GM06990 (cell line): ENCODE measurements around the gene CSNK1D.
"Not testable (repeated sequence)": the region's sequence is repeated elsewhere in the genome, so short reads cannot be mapped to it uniquely, and the experiment has no call there.

Experiments used
- DNase-seq: peaks from one replicate; pipeline ENCODE4 v3.0.0-alpha.2; 2011; ENCODE audit not compliant: insufficient read length; ENCODE audit errors: extremely low read depth
- H3K27me3 ChIP-seq: replicated peaks from 2 replicates; pipeline ENCODE4 v1.6.0; 2011; ENCODE audit warnings: low read length; ENCODE audit not compliant: control insufficient read depth, insufficient read depth
- H3K36me3 ChIP-seq: 2 replicates; pipeline ENCODE4 v1.5.1; 2011; ENCODE audit warnings: low read length; ENCODE audit not compliant: control insufficient read depth, insufficient read depth
- H3K4me3 ChIP-seq: replicated peaks from 2 replicates; pipeline ENCODE4 v1.5.1; 2011; ENCODE audit warnings: low read depth, mild to moderate bottlenecking, control low read depth, low read length
- TF ChIP-seq, protein P1 (sequence below): IDR thresholded peaks from 2 replicates; pipeline ENCODE4 v1.5.1; 2011; ENCODE audit warnings: low read length, control low read depth, mild to moderate bottlenecking, inconsistent platforms; ENCODE audit not compliant: insufficient read depth, poor library complexity, severe bottlenecking

CSNK1D gene

DNA sequence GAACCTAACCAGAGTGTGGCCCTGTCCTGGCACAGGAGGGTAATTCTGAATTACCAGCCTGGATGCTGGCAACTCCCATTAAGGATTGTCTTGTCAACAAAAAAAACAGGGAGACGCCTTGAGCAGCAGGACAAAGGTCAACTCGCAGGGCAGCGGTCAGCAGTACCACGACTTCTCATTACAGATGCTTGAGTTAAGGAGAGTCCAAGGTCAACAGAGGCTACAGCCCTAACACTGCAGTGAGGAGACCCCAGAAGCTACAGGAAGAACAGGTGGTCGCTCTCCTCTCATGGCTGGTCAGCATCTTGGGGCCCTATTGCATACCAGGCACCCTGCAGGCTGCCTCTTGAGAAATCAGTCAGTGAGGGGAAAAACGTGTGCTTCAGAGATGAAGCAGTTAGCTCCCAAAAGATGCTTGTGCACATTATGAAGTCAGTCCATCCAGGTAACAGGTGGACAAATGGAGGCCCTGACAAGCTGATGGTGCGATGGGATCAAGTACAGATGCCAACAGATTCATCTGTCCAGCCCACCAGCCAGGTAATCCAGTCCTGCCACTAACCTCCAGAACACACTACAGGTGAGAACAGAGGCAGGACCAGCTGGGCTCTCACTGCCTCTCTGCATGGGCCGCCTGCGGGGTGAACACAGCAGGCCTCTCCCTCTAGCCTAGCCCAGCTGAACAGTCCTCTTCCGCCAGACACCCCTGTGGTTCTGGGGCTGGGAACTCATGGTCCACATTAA lies 4.2 kb downstream of the CSNK1D start:
- peaks cover 32% of the 10 kb centered on the region for H3K36me3 ChIP-seq

DNA sequence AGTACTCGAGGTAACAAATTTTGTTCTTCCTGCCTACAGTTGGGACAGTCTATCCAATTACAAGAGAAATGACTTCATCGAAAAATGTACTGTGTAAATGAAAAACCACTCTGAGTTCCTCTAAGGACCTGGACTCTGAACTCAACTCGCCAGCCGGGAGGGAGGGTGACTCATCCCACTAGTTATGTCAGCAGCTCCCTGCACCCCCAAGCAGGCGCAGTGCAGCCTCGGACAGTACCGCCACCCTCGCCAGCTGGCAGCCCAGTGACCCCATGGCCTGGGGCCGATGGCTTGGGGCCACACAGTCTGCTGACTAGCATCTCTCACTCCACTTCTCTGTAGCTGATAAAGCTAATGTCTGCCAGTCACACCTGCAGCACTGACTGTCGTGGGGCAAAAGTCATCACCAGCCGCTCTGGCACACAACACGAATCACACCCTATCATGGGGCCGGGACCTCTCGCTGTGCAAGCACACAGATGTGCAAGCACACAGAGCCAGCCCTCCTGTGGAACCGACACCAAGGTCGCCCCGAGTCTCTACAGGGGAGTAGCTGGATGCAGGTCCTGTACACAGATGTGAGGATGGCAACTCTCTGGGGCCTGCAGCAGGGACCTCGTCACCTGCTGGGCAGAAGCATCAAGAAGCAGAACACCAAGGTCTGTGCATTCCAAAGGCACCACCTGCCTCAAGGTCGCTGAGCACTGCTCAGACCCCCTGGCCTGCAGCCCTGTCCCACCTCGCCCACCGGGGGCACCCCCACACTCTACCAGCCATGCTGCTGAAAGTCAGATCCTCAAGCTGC lies 5.7 kb downstream of the CSNK1D start:
- H3K36me3 ChIP-seq: peaks cover 43% of the 10 kb centered on the region
- no peaks in the 10 kb centered on the region for H3K27me3 ChIP-seq
- DNase-seq: no peak
- H3K4me3 ChIP-seq: no peak overlapping the region
- TF ChIP-seq, protein P1, sequence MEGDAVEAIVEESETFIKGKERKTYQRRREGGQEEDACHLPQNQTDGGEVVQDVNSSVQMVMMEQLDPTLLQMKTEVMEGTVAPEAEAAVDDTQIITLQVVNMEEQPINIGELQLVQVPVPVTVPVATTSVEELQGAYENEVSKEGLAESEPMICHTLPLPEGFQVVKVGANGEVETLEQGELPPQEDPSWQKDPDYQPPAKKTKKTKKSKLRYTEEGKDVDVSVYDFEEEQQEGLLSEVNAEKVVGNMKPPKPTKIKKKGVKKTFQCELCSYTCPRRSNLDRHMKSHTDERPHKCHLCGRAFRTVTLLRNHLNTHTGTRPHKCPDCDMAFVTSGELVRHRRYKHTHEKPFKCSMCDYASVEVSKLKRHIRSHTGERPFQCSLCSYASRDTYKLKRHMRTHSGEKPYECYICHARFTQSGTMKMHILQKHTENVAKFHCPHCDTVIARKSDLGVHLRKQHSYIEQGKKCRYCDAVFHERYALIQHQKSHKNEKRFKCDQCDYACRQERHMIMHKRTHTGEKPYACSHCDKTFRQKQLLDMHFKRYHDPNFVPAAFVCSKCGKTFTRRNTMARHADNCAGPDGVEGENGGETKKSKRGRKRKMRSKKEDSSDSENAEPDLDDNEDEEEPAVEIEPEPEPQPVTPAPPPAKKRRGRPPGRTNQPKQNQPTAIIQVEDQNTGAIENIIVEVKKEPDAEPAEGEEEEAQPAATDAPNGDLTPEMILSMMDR: no peak

More for the DNA sequence above, 4.2 kb downstream of the CSNK1D start:
- no peak overlapping the region for H3K4me3 ChIP-seq
- TF ChIP-seq, protein P1: no peak
- DNase-seq: no peak
- no peaks in the 10 kb centered on the region for H3K27me3 ChIP-seq

- no peaks in the 10 kb centered on the region for H3K27me3 ChIP-seq
- TF ChIP-seq, protein P1: no peak
- no peak for DNase-seq
- peaks cover 49% of the 10 kb centered on the region for H3K36me3 ChIP-seq
- H3K4me3 ChIP-seq: no peak overlapping the region
Observed at GRCh38 chr17:82266142-82266541, 7.4 kb downstream of the CSNK1D start.

- no peak for DNase-seq
- H3K4me3 ChIP-seq: no peak overlapping the region
- peaks cover 54% of the 10 kb centered on the region for H3K36me3 ChIP-seq
- TF ChIP-seq, protein P1: no peak
- H3K27me3 ChIP-seq: no peaks in the 10 kb centered on the region
Observed at GRCh38 chr17:82263641-82264040, 9.9 kb downstream of the CSNK1D start.

DNA sequence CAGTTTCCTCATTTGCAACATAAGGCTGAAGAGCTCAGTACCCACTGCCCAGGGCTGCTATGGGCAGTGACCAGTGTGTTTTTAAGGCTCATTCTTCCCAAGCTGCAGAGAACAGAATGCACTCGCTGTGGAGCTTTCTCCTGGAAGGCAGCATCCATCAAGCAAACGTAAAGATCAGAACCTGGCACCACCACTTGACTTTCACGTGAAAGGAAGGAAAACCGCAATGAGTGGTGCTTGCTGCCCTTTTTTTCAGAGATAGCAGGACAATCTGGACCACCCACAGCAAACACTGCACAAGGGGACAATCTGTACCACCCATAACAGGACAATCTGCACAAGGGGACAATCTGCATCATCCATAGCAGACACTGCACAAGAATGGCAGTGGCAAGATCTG lies 11.2 kb downstream of the CSNK1D start:
- DNase-seq: no peak
- TF ChIP-seq, protein P1: no peak
- H3K27me3 ChIP-seq: no peaks in the 10 kb centered on the region
- H3K36me3 ChIP-seq: peaks cover 55% of the 10 kb centered on the region
- H3K4me3 ChIP-seq: no peak overlapping the region

- DNase-seq: not testable (repeated sequence)
- peaks cover 53% of the 10 kb centered on the region for H3K36me3 ChIP-seq
Observed at GRCh38 chr17:82259972-82260961, 13.2 kb downstream of the CSNK1D start.

More at GRCh38 chr17:82259972-82260961, 13.2 kb downstream of the CSNK1D start:
- H3K27me3 ChIP-seq, H3K4me3 ChIP-seq: not testable (repeated sequence)
